ENCODE measurements around the gene TBPL1.

The TBPL1 gene

DNA sequence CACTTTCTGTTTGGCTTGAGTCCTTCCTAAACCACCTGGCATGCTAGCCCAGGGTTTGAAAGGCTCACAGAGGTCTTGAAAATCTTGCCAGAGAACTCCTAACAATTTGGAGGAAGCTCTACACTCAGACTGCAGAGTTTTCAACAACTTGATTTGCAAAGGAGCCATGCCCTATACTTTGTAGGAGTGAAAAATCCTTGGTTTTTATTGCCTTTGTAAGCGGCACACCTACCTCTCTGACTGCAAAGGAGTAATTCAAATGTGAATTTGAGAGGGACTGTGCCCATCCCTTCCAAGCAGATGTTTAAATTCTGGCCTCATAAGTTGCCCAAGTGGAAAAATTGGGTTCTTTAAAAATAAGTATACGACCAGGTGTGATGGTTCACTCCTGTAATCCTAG, 58.0 kb downstream of the TBPL1 start:
- no peak overlapping the region for H3K27ac ChIP-seq
- DNase-seq (ENCODE audit: low spot score) = no peak
- ChIA-PET CTCF (no interaction called here), POLR2A (ENCODE audit: low non-redundant PET) (no interaction called here)
- TF ChIP-seq, protein P1, sequence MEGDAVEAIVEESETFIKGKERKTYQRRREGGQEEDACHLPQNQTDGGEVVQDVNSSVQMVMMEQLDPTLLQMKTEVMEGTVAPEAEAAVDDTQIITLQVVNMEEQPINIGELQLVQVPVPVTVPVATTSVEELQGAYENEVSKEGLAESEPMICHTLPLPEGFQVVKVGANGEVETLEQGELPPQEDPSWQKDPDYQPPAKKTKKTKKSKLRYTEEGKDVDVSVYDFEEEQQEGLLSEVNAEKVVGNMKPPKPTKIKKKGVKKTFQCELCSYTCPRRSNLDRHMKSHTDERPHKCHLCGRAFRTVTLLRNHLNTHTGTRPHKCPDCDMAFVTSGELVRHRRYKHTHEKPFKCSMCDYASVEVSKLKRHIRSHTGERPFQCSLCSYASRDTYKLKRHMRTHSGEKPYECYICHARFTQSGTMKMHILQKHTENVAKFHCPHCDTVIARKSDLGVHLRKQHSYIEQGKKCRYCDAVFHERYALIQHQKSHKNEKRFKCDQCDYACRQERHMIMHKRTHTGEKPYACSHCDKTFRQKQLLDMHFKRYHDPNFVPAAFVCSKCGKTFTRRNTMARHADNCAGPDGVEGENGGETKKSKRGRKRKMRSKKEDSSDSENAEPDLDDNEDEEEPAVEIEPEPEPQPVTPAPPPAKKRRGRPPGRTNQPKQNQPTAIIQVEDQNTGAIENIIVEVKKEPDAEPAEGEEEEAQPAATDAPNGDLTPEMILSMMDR (conservative IDR thresholded peaks at IDR 0.05; ENCODE audit: low read depth) = no peak

DNA sequence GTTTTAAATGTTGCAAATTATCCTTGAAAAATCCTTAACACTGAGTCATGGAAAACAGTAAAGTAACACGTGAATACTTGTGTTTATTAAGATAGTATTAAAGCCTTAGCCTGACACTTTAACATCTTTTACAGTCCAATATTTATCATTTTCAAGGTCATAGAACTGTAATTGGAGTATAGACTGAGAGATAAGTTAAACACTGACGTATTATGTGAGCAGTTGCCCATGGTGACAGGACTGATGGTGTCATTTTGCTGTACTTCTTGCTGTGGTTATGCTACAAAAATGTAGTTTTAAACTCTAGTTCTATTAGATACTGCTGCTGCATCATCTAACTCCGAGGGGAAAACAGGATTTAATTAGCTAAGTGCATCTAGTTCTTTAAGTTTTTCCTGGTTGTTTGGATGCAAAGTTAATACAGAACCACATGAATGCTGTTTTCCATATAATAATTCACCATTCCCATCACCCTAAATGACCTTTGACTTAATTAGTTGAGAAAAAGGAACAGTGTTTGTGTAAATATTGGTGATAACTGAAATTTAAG, 61.6 kb downstream of the TBPL1 start:
- TF ChIP-seq, protein P1 (conservative IDR thresholded peaks at IDR 0.05; ENCODE audit: low read depth) = no peak
- ChIA-PET CTCF (interaction anchor here (1.0 kb wide), 1 partner anchor 49 kb away, joined by 4 read pairs; no protein-coding TSS in a partner anchor), POLR2A (ENCODE audit: low non-redundant PET) (no interaction called here)
- no peak overlapping the region for H3K27ac ChIP-seq
- no peak for DNase-seq (ENCODE audit: low spot score)

DNA sequence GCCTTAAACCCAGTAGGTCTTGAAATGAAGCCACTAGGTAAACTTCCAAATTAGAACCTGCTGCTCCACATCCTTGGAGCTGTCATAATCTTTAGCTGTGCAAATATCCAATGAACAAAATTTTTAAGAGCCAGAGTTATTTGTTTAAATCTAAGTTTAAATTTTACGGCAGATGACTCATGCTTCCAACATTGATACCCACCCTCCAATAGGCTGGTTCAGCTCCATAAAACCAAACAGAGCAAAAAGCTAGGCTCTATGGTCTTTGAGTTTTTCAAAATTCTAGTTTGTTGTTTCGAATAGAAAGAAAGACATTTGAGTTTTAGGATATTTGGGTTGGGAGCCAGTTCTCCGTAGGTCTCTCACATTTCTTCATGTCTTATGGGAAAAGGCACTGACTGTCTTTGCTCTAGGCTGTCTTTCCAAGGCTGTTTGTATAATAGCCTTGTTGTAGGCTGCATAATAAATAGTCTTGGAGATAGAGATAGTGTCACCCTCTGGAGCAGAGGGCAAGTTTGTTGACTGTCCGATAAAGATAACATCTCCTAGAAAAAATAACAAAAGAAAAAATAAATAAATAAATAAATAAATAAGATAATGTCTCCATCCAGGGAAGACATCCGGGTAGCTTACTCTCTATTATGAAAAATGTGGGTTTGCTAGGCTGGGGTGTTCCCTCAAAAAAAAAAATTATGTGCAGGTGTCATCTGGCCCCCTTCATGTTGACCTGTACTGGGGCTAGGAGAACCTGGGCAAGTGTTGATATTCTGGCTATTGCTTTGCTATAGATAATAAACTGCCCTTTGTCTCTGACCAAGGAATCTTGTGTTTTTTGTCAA, 62.9 kb downstream of the TBPL1 start:
- POLR2A ChIA-PET (ENCODE audit: low non-redundant PET) = no interaction called here
- CTCF ChIA-PET = interaction anchor here (1.0 kb wide), 1 partner anchor 47 kb away, joined by 4 read pairs; no protein-coding TSS in a partner anchor
- no peak for DNase-seq (ENCODE audit: low spot score)
- no peak overlapping the region for H3K27ac ChIP-seq
- TF ChIP-seq, protein P1 (conservative IDR thresholded peaks at IDR 0.05; ENCODE audit: low read depth) = no peak

DNA sequence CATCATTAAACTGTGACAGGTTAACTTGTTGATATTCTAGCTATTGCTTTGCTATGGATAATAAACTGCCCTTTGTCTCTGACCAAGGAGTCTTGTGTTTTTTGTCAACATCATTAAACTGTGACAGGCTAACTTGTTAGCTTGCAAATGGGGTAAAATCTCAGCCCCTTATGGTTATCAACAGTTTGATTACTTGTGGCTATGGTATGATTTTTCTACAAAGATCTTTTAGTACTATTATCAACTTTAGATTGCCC, 63.5 kb downstream of the TBPL1 start:
- ChIA-PET POLR2A (ENCODE audit: low non-redundant PET) (no interaction called here), CTCF (no interaction called here)
- TF ChIP-seq, protein P1 (conservative IDR thresholded peaks at IDR 0.05; ENCODE audit: low read depth) = no peak
- H3K27ac ChIP-seq = no peak overlapping the region
- DNase-seq (ENCODE audit: low spot score) = no peak

DNA sequence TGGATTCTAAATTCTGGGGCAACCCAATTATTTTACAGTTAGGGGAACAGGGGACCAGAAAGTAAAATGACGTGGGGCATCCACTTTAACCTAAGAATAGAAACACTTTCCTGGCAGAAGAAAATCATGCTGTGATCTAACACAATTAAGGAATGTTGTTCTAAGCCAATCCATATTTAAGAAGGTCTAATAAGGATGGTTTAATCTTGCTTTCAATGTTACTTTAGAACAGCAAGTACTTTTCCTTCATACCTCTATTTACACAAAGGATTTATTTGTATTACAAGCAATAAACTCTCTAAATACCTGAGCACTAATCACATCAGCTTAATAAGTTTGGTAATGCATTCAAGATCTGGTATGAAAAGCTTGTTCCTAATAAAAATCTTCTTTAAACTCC, 67.0 kb downstream of the TBPL1 start:
- CTCF ChIA-PET = no interaction called here
- no peak for DNase-seq (ENCODE audit: low spot score)
- H3K27ac ChIP-seq = no peak overlapping the region
- POLR2A ChIA-PET (ENCODE audit: low non-redundant PET) = no interaction called here
- TF ChIP-seq, protein P1 (conservative IDR thresholded peaks at IDR 0.05; ENCODE audit: low read depth) = no peak

DNA sequence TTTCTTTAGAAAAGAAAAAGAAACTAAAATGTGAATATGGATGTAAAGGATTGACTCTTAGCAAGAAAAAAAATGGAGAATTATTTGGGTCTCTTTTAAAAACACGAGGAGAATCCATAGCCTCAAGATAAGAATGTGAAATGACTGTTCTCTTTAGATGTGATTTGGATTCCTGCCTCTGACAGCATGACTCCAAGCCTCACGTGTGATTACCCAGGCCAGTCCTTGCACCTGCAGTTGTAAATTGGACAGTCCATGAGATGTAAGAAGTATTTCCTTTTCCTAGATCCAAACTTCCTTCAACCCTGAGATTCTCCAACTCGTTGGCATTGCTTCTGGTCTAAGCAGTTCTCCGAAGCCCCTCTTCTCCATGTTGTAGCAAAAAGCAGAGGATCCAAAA, 67.5 kb downstream of the TBPL1 start:
- TF ChIP-seq, protein P1 (conservative IDR thresholded peaks at IDR 0.05; ENCODE audit: low read depth) = no peak
- CTCF ChIA-PET = no interaction called here
- POLR2A ChIA-PET (ENCODE audit: low non-redundant PET) = no interaction called here
- no peak overlapping the region for H3K27ac ChIP-seq
- no peak for DNase-seq (ENCODE audit: low spot score)

Measured in RWPE1 (cell line).